Osteoblast (primary cell): ENCODE measurements around the gene IBTK. TPM values are rescaled to one million over a fixed set of nuclear protein-coding genes. Genes with fewer than 3 reads are reported as not detected.

ENCODE experiments used
- DNase-seq: peaks from one replicate; pipeline ENCODE4 v3.0.0; 2011; ENCODE audit warnings: low spot score, mixed read lengths; ENCODE audit not compliant: insufficient read length; ENCODE audit errors: missing footprints
- H2AFZ ChIP-seq: 2 replicates; pipeline ENCODE4 v1.6.0; 2011; ENCODE audit warnings: mild to moderate bottlenecking, low read length
- H3K27ac ChIP-seq: 2 replicates; pipeline ENCODE4 v1.5.1; 2011; ENCODE audit warnings: mild to moderate bottlenecking, low read depth, low read length, moderate library complexity
- H3K27me3 ChIP-seq: 2 replicates; pipeline ENCODE4 v1.6.0; 2012; ENCODE audit warnings: mild to moderate bottlenecking, control low read depth, inconsistent platforms, low read length, moderate library complexity; ENCODE audit not compliant: insufficient read depth
- H3K36me3 ChIP-seq: 2 replicates; pipeline ENCODE4 v1.5.1; 2011; ENCODE audit warnings: mild to moderate bottlenecking, low read length, control low read depth, moderate library complexity; ENCODE audit not compliant: insufficient read depth
- H3K4me1 ChIP-seq: 2 replicates; pipeline ENCODE4 v1.5.1; 2011; ENCODE audit warnings: mild to moderate bottlenecking, low read length, control low read depth, moderate library complexity; ENCODE audit not compliant: insufficient read depth
- H3K4me2 ChIP-seq: 2 replicates; pipeline ENCODE4 v1.6.0; 2011; ENCODE audit warnings: mild to moderate bottlenecking, low read length; ENCODE audit not compliant: insufficient read depth
- H3K4me3 ChIP-seq: fragments of 200-600 bp; sonication (generic); 3 replicates; pipeline ENCODE4 v1.5.1; 2012; ENCODE audit warnings: mild to moderate bottlenecking, low read length, inconsistent platforms; ENCODE audit not compliant: insufficient read depth
- H3K79me2 ChIP-seq: 2 replicates; pipeline ENCODE4 v1.6.0; 2012; ENCODE audit warnings: mild to moderate bottlenecking, low read length, control low read depth, inconsistent platforms; ENCODE audit not compliant: insufficient read depth
- H3K9me3 ChIP-seq: 2 replicates; pipeline ENCODE4 v1.5.1; 2011; ENCODE audit warnings: low read depth, low read length, control low read depth
- H4K20me1 ChIP-seq: 2 replicates; pipeline ENCODE4 v1.6.0; 2012; ENCODE audit warnings: mild to moderate bottlenecking, low read length, control low read depth; ENCODE audit not compliant: insufficient read depth
- total RNA-seq: library from RNA; depleted of rRNA; stranded (reverse); fragments of >200 nt; gene quantifications from 2 replicates; pipeline ENCODE4 v1.2.3, GENCODE V29; 2012
- TF ChIP-seq, protein P1 (sequence below): IDR thresholded peaks from 2 replicates; pipeline ENCODE4 v1.5.1; 2011; ENCODE audit warnings: mild to moderate bottlenecking, low read depth, low read length, moderate library complexity; ENCODE audit errors: extremely low read depth

Gene IBTK
- total RNA-seq, 1 donor = 70.6 TPM

DNA sequence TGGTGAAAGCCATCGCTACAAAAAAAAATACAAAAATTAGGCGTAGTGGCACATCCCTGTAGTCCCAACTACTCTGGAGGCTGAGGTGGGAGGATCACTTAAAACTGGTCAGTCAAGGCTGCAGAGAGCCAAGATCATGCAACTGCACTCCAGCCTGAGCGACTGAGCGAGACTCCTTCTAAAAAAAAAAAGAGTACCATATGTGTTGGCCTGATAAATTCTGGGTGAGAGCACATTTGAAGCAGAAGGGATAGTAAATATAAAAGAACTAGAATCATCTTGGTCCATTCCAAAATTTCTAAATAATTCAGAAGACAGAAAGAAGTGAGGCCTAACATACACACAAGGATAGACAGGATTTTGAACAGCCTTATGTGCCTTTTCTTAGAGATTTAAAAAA lies 2.2 kb downstream of the IBTK start:
- no peaks in the 10 kb centered on the region for H3K9me3 ChIP-seq
- no peak overlapping the region for H3K27ac ChIP-seq
- H3K4me2 ChIP-seq = peak overlapping the region; percentile 85
- no peak overlapping the region for H3K4me3 ChIP-seq
- no peaks in the 10 kb centered on the region for H3K27me3 ChIP-seq
- H4K20me1 ChIP-seq = peaks cover 20% of the 10 kb centered on the region
- no peak overlapping the region for H2AFZ ChIP-seq
- peaks cover 3% of the 10 kb centered on the region for H3K36me3 ChIP-seq
- TF ChIP-seq, protein P1, sequence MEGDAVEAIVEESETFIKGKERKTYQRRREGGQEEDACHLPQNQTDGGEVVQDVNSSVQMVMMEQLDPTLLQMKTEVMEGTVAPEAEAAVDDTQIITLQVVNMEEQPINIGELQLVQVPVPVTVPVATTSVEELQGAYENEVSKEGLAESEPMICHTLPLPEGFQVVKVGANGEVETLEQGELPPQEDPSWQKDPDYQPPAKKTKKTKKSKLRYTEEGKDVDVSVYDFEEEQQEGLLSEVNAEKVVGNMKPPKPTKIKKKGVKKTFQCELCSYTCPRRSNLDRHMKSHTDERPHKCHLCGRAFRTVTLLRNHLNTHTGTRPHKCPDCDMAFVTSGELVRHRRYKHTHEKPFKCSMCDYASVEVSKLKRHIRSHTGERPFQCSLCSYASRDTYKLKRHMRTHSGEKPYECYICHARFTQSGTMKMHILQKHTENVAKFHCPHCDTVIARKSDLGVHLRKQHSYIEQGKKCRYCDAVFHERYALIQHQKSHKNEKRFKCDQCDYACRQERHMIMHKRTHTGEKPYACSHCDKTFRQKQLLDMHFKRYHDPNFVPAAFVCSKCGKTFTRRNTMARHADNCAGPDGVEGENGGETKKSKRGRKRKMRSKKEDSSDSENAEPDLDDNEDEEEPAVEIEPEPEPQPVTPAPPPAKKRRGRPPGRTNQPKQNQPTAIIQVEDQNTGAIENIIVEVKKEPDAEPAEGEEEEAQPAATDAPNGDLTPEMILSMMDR = no peak
- H3K79me2 ChIP-seq = peaks cover 76% of the 10 kb centered on the region
- DNase-seq = no peak
- peaks cover 18% of the 10 kb centered on the region for H3K4me1 ChIP-seq

DNA sequence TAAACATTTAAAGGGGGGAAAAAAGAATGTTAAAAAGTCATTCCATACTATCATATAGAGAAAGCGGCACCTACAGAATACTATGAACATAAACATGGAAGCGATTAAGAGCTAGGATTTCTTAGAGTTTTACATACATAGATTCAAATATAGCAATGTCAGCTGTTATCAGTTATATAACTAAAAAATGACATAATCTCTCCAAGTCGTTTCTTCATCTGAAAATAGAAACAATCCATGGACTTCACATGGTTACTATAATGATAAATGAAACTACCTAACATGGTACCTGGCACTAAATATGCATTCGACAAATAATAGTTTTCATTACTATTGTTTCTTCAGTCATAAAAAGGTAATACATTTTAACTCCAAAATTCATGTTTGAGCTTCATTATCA lies 3.7 kb downstream of the IBTK start:
- peak overlapping the region; percentile 53 for H3K4me2 ChIP-seq
- TF ChIP-seq, protein P1 = no peak

DNA sequence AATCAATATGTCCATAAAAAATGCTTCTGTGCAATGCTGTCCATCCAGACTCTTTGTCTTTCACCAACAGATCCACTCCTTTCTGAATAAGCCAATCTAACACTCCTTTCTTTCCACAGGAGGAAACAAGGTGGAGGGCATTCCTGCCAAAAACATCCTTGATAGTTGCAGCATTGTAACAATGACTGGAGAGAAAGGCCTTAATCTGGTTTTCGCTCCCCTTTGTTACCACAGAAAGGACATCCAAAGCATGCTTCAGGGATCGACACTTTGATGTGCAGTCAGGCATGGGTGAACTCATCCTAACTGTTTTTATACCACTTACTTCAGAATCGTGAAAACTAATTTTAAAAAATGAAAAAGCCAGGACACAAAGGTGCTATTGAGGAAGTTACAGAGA lies 7.4 kb downstream of the IBTK start:
- Histone ChIP-seq H3K79me2 (peaks cover 93% of the 10 kb centered on the region), H3K9me3 (no peaks in the 10 kb centered on the region), H3K4me2 (no peak overlapping the region), H3K4me3 (no peak overlapping the region), H3K4me1 (peaks cover 2% of the 10 kb centered on the region), H3K27ac (no peak overlapping the region), H3K36me3 (peaks cover 22% of the 10 kb centered on the region), H4K20me1 (peaks cover 33% of the 10 kb centered on the region), H3K27me3 (no peaks in the 10 kb centered on the region), H2AFZ (no peak overlapping the region)
- TF ChIP-seq, protein P1 = no peak
- no peak for DNase-seq

More for the DNA sequence above, 3.7 kb downstream of the IBTK start:
- no peak overlapping the region for H3K4me3 ChIP-seq
- no peak overlapping the region for H2AFZ ChIP-seq
- H3K36me3 ChIP-seq = peaks cover 13% of the 10 kb centered on the region
- peaks cover 18% of the 10 kb centered on the region for H3K4me1 ChIP-seq
- no peaks in the 10 kb centered on the region for H3K27me3 ChIP-seq
- DNase-seq = no peak
- no peak overlapping the region for H3K27ac ChIP-seq
- no peaks in the 10 kb centered on the region for H3K9me3 ChIP-seq
- peaks cover 22% of the 10 kb centered on the region for H4K20me1 ChIP-seq
- H3K79me2 ChIP-seq = peaks cover 91% of the 10 kb centered on the region

DNA sequence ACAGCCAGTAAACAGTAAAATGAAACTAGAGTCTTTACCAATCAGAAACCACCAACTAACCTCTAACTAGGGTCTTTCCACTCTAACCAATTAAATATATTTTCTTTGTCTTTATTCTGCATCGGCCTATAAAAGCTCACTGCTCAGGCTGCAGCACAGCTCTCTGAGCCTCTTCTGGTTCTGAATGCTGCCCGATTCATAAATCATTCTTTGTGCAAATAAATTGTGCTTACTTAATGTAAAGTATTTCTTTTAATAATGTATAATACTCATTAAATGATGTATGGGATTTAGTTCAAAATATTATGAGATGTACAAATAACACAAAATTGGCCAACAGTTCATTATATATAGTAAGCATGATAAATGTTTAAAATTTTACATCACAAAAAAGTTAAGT lies 7.9 kb downstream of the IBTK start:
- TF ChIP-seq, protein P1 = no peak
- DNase-seq = no peak
- Histone ChIP-seq H3K79me2 (peaks cover 92% of the 10 kb centered on the region), H3K36me3 (peaks cover 24% of the 10 kb centered on the region), H3K4me1 (no peaks in the 10 kb centered on the region), H3K4me3 (no peak overlapping the region), H3K27me3 (no peaks in the 10 kb centered on the region), H2AFZ (no peak overlapping the region), H3K9me3 (no peaks in the 10 kb centered on the region), H4K20me1 (peaks cover 33% of the 10 kb centered on the region), H3K27ac (no peak overlapping the region), H3K4me2 (no peak overlapping the region)
